Esophagus squamous epithelium (tissue), 4 donors: ENCODE data around the gene DEPDC5.

Experiments used
- CTCF ChIP-seq, 6 experiments: fragments of 450-650 bp in 4 of 6; fragments of 200-600 bp in 2 of 6; sonication (generic) in 2 of 6; IDR thresholded peaks; one replicate each; pipeline ENCODE4 v1.5.1; 2016 to 2019; ENCODE audit warnings: antibody characterized with exemption in 6 of 6, mild to moderate bottlenecking in 4 of 6, moderate library complexity in 4 of 6
- POLR2A ChIP-seq, 4 donors: fragments of 450-650 bp; IDR thresholded peaks; one replicate each; pipeline ENCODE4 v1.6.1; 2017; ENCODE audit warnings: antibody characterized with exemption in 4 of 4, mild to moderate bottlenecking in 4 of 4, moderate library complexity in 3 of 4

- TF ChIP-seq CTCF (IDR thresholded peaks at IDR 0.05) (no peak), POLR2A (IDR thresholded peaks at IDR 0.05) (no peak)
Observed at GRCh38 chr22:31833930-31834329, 80.1 kb downstream of the DEPDC5 start.
